Hepatocyte (in vitro differentiated cells): ENCODE data around the gene USP48. TPM values are rescaled to one million over a fixed set of nuclear protein-coding genes. Genes with fewer than 3 reads are reported as not detected.
"Not testable (repeated sequence)": the region's sequence is repeated elsewhere in the genome, so short reads cannot be mapped to it uniquely, and the experiment has no call there.

Source experiments
- DNase-seq: peaks from one replicate; pipeline ENCODE4 v3.0.0-alpha.2; 2016; ENCODE audit warnings: low spot score
- H2AFZ ChIP-seq: fragments of 200-600 bp; sonication (generic); 2 replicates; pipeline ENCODE4 v1.6.0; 2016; ENCODE audit warnings: antibody characterized with exemption, mild to moderate bottlenecking
- H3K27ac ChIP-seq: fragments of 200-600 bp; sonication (generic); 2 replicates; pipeline ENCODE4 v1.5.1; 2016; ENCODE audit warnings: mild to moderate bottlenecking
- H3K27me3 ChIP-seq: fragments of 200-600 bp; sonication (generic); 2 replicates; pipeline ENCODE4 v1.6.1; 2016
- H3K36me3 ChIP-seq: fragments of 200-600 bp; sonication (generic); replicated peaks from 2 replicates; pipeline ENCODE4 v1.5.1; 2016; ENCODE audit warnings: low read depth; ENCODE audit not compliant: insufficient read depth
- H3K4me1 ChIP-seq: fragments of 200-600 bp; sonication (generic); 2 replicates; pipeline ENCODE4 v1.5.1; 2016; ENCODE audit warnings: mild to moderate bottlenecking, moderate library complexity; ENCODE audit not compliant: insufficient read depth
- H3K4me2 ChIP-seq: fragments of 200-600 bp; sonication (generic); 2 replicates; pipeline ENCODE4 v1.6.0; 2016
- H3K4me3 ChIP-seq: fragments of 200-600 bp; sonication (generic); 2 replicates; pipeline ENCODE4 v1.5.1; 2016; ENCODE audit warnings: mild to moderate bottlenecking
- H3K79me2 ChIP-seq: fragments of 200-600 bp; sonication (generic); 2 replicates; pipeline ENCODE4 v1.6.0; 2017; ENCODE audit warnings: mild to moderate bottlenecking
- H3K9me2 ChIP-seq: fragments of 200-600 bp; sonication (generic); replicated peaks from 2 replicates; pipeline ENCODE4 v1.6.0; 2017; ENCODE audit warnings: mild to moderate bottlenecking; ENCODE audit not compliant: insufficient read depth
- H3K9me3 ChIP-seq: fragments of 200-600 bp; sonication (generic); 2 replicates; pipeline ENCODE4 v1.5.1; 2016; ENCODE audit warnings: low read depth, mild to moderate bottlenecking
- H4K20me1 ChIP-seq: fragments of 200-600 bp; sonication (generic); 2 replicates; pipeline ENCODE4 v1.6.0; 2016; ENCODE audit warnings: mild to moderate bottlenecking; ENCODE audit not compliant: insufficient read depth, poor library complexity, severe bottlenecking
- EZH2 ChIP-seq: fragments of 200-600 bp; sonication (generic); IDR thresholded peaks from 2 replicates; pipeline ENCODE4 v1.6.1; 2016; ENCODE audit warnings: antibody characterized with exemption, mild to moderate bottlenecking, borderline replicate concordance
- EZH2phosphoT487 ChIP-seq: fragments of 200-600 bp; sonication (generic); IDR thresholded peaks from one replicate; pipeline ENCODE4 v1.6.1; 2018; ENCODE audit warnings: antibody characterized with exemption, mild to moderate bottlenecking, low read depth, moderate library complexity; ENCODE audit not compliant: unreplicated experiment, severe bottlenecking
- WGBS: methylation state at CpG from one replicate; pipeline ENCODE4 v1.1.6; 2016; ENCODE audit warnings: low lambda C conversion rate; ENCODE audit errors: missing lambda C conversion rate; 5-methylcytosine and 5-hydroxymethylcytosine counted together
- polyA plus RNA-seq: library from polyadenylated mRNA; unstranded; fragments of >200 nt; fragmentation: Nextera tagmentation; extraction: Ambion mirVana; gene quantifications from 2 replicates; pipeline ENCODE4 v1.2.1, GENCODE V29; 2016
- total RNA-seq: library from RNA; depleted of rRNA; stranded (reverse); fragments of >200 nt; gene quantifications from 2 replicates; pipeline ENCODE4 v1.2.3, GENCODE V29; 2014
- TF ChIP-seq, protein P1 (sequence below): fragments of 200-600 bp; sonication (generic); IDR thresholded peaks from 2 replicates; pipeline ENCODE4 v1.5.1; 2016; ENCODE audit warnings: antibody characterized with exemption, mild to moderate bottlenecking; ENCODE audit not compliant: poor library complexity

The USP48 gene
- total and polyA plus RNA-seq, 2 experiments from 2014 or later, result 38.9 to 39.5 TPM

DNA sequence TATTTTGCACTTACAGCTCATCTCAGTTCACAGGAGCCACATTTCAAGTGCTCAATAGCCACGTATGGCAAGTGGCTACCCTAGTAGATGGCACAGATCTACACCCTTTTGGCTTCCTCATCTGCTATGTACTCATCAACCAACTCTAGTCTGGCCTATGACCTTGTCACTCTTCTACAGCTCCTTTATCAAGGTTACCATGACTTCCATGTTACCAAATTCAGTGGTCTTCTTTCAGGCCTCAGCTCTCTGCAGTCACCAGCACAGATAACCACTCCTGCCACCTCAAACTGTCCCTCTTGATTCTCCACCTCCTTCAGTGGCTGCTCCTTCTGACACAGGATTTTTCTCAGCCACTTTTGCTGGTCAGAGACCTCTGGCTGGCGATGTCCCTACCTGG lies 11.7 kb upstream of the USP48 start:
- TF ChIP-seq, protein P1, sequence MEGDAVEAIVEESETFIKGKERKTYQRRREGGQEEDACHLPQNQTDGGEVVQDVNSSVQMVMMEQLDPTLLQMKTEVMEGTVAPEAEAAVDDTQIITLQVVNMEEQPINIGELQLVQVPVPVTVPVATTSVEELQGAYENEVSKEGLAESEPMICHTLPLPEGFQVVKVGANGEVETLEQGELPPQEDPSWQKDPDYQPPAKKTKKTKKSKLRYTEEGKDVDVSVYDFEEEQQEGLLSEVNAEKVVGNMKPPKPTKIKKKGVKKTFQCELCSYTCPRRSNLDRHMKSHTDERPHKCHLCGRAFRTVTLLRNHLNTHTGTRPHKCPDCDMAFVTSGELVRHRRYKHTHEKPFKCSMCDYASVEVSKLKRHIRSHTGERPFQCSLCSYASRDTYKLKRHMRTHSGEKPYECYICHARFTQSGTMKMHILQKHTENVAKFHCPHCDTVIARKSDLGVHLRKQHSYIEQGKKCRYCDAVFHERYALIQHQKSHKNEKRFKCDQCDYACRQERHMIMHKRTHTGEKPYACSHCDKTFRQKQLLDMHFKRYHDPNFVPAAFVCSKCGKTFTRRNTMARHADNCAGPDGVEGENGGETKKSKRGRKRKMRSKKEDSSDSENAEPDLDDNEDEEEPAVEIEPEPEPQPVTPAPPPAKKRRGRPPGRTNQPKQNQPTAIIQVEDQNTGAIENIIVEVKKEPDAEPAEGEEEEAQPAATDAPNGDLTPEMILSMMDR, result no peak
- no peak for TF ChIP-seq EZH2
- TF ChIP-seq EZH2phosphoT487, result no peak

DNA sequence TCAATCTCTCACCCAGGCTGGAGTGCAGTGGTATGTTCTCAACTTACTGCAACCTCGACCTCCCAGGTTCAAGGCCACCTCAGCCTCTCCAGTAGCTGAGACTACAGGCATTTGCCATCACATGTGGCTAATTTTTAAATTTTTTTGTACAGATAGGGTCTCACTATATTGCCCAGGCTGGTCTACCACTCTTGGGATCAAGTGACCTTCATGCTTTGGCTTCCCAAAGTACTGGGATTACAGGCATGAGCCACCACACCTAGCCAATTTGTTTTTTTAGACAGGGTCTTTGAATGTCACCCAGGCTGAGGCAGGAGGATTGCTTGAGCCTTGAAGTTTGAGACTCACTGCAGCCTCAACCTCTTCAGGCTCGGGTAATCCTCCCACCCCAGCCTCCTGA lies 10.2 kb upstream of the USP48 start:
- H3K27ac ChIP-seq, result no peak overlapping the region
- no peaks in the 10 kb centered on the region for H3K4me1 ChIP-seq
- 90% methylated on average over 2 of the region's 2 CpGs for WGBS
- H3K27me3 ChIP-seq, result no peaks in the 10 kb centered on the region
- no peak overlapping the region for H2AFZ ChIP-seq
- DNase-seq, result no peak
- H3K79me2 ChIP-seq, result no peaks in the 10 kb centered on the region
- no peaks in the 10 kb centered on the region for H3K9me2 ChIP-seq
- H3K4me2 ChIP-seq, result no peak overlapping the region
- no peaks in the 10 kb centered on the region for H3K36me3 ChIP-seq
- H3K4me3 ChIP-seq, result no peak overlapping the region
- no peaks in the 10 kb centered on the region for H4K20me1 ChIP-seq
- TF ChIP-seq EZH2 (no peak), EZH2phosphoT487 (no peak)
- TF ChIP-seq, protein P1, result no peak
- H3K9me3 ChIP-seq, result no peaks in the 10 kb centered on the region

More for the DNA sequence above, 11.7 kb upstream of the USP48 start:
- Histone ChIP-seq H3K4me2 (no peak overlapping the region), H3K27me3 (no peaks in the 10 kb centered on the region), H2AFZ (no peak overlapping the region), H3K36me3 (no peaks in the 10 kb centered on the region), H3K9me3 (no peaks in the 10 kb centered on the region), H3K79me2 (no peaks in the 10 kb centered on the region), H3K27ac (no peak overlapping the region), H4K20me1 (no peaks in the 10 kb centered on the region), H3K9me2 (no peaks in the 10 kb centered on the region), H3K4me3 (no peak overlapping the region), H3K4me1 (no peaks in the 10 kb centered on the region)
- no peak for DNase-seq
- 81% methylated on average over 2 of the region's 2 CpGs for WGBS

DNA sequence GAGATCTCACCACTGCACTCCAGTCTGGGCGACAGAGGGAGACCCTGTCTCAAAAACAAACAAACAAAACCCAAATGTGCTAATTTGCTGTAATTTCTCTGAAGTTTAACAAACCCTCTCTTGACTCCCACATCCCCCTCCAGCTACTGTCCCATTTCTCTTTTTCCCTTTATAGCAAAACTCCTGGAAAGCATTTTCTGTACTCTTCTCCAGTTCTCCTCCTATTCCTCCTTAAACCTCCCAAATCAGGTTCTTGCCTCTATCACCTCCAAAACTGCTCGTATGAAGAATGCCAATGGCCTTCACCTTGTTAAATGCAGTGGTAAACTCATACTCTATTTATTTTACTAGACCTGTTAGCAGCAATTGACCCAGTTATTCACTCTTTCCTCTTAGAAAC lies 3.7 kb upstream of the USP48 start:
- WGBS, result 82% methylated on average over 2 of the region's 2 CpGs
- peaks cover under 1% of the 10 kb centered on the region for H4K20me1 ChIP-seq
- H3K4me3 ChIP-seq, result no peak overlapping the region
- H3K9me2 ChIP-seq, result no peaks in the 10 kb centered on the region
- no peaks in the 10 kb centered on the region for H3K9me3 ChIP-seq
- H2AFZ ChIP-seq, result no peak overlapping the region
- H3K79me2 ChIP-seq, result peaks cover 9% of the 10 kb centered on the region
- H3K27me3 ChIP-seq, result no peaks in the 10 kb centered on the region
- TF ChIP-seq EZH2phosphoT487 (no peak), EZH2 (no peak)
- TF ChIP-seq, protein P1, result no peak
- no peak for DNase-seq
- H3K4me1 ChIP-seq, result no peaks in the 10 kb centered on the region
- H3K27ac ChIP-seq, result no peak overlapping the region
- H3K36me3 ChIP-seq, result no peaks in the 10 kb centered on the region
- no peak overlapping the region for H3K4me2 ChIP-seq

DNA sequence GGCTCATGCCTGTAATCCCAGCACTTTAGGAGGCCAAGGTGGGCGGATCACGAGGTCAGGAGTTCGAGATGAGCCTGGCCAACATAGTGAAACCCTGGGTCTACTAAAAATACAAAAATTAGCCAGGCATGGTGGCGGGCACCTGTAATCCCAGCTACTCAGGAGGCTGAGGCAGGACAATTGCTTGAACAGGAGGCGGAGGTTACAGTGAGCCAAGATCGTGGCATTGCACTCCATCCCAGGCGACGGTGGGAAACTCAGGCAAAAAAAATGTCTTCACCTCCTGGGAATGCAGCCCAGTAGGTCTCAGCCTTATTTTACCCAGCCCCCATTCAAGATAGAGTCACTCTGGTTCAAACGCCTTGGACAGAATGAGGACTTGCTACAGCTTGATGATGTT lies 2.8 kb upstream of the USP48 start:
- not testable (repeated sequence) for H3K36me3 ChIP-seq, H3K27me3 ChIP-seq, H2AFZ ChIP-seq, DNase-seq, H3K4me3 ChIP-seq, H4K20me1 ChIP-seq, H3K9me2 ChIP-seq, H3K4me1 ChIP-seq, H3K4me2 ChIP-seq, H3K9me3 ChIP-seq, H3K27ac ChIP-seq
- WGBS, result 94% methylated on average over 9 of the region's 9 CpGs
- H3K79me2 ChIP-seq, result peaks cover 18% of the 10 kb centered on the region
